Smooth muscle cell (in vitro differentiated cells): Measurements from ENCODE around the gene EMP2. TPM values are rescaled to one million over a fixed set of nuclear protein-coding genes. Genes with fewer than 3 reads are reported as not detected.
"Not testable (repeated sequence)": the region's sequence is repeated elsewhere in the genome, so short reads cannot be mapped to it uniquely, and the experiment has no call there.

ENCODE experiments used
- DNase-seq: peaks from one replicate; lab custom pipeline; 2025; ENCODE audit not compliant: unreplicated experiment; lab: John Stamatoyannopoulos, UW
- H2AFZ ChIP-seq: fragments of 200-600 bp; sonication (generic); 2 replicates; pipeline ENCODE4 v1.6.0; 2016; ENCODE audit warnings: antibody characterized with exemption, low read depth, mild to moderate bottlenecking
- H3F3A ChIP-seq: fragments of 200-600 bp; sonication (generic); 2 replicates; pipeline ENCODE4 v1.6.0; 2017; ENCODE audit warnings: antibody characterized with exemption, low read depth
- H3K27ac ChIP-seq: fragments of 200-600 bp; sonication (generic); 2 replicates; pipeline ENCODE4 v1.5.1; 2016; ENCODE audit warnings: low read depth, mild to moderate bottlenecking
- H3K27me3 ChIP-seq: fragments of 200-600 bp; sonication (generic); 2 replicates; pipeline ENCODE4 v1.6.1; 2016; ENCODE audit warnings: low read depth, mild to moderate bottlenecking
- H3K36me3 ChIP-seq: fragments of 200-600 bp; sonication (generic); 2 replicates; pipeline ENCODE4 v1.5.1; 2016; ENCODE audit warnings: low read depth
- H3K4me1 ChIP-seq: fragments of 200-600 bp; sonication (generic); 2 replicates; pipeline ENCODE4 v1.5.1; 2016; ENCODE audit warnings: low read depth
- H3K4me2 ChIP-seq: fragments of 200-600 bp; sonication (generic); 2 replicates; pipeline ENCODE4 v1.6.0; 2016; ENCODE audit warnings: mild to moderate bottlenecking
- H3K4me3 ChIP-seq: fragments of 200-600 bp; sonication (generic); 2 replicates; pipeline ENCODE4 v1.5.1; 2016; ENCODE audit warnings: mild to moderate bottlenecking
- H3K79me2 ChIP-seq: fragments of 200-600 bp; sonication (generic); 2 replicates; pipeline ENCODE4 v1.6.0; 2016; ENCODE audit warnings: low read depth, mild to moderate bottlenecking
- H3K9ac ChIP-seq: fragments of 200-600 bp; sonication (generic); 2 replicates; pipeline ENCODE4 v1.6.0; 2016; ENCODE audit warnings: low read depth
- H3K9me3 ChIP-seq: fragments of 200-600 bp; sonication (generic); replicated peaks from 2 replicates; pipeline ENCODE4 v1.5.1; 2016; ENCODE audit warnings: low read depth
- H4K20me1 ChIP-seq: fragments of 200-600 bp; sonication (generic); 2 replicates; pipeline ENCODE4 v1.6.0; 2016; ENCODE audit warnings: low read depth
- whole genome bisulfite sequencing: methylation state at CpG from one replicate; pipeline ENCODE4 v1.1.7; 2016; ENCODE audit warnings: low lambda C conversion rate; 5-methylcytosine and 5-hydroxymethylcytosine counted together
- polyA plus RNA-seq: library from polyadenylated mRNA; unstranded; fragments of >200 nt; fragmentation: Nextera tagmentation; extraction: Ambion mirVana; gene quantifications from 2 replicates; pipeline ENCODE4 v1.2.1, GENCODE V29; 2016
- total RNA-seq: library from RNA; depleted of rRNA; stranded (reverse); fragments of >200 nt; gene quantifications from 2 replicates; pipeline ENCODE4 v1.2.3, GENCODE V29; 2014
- TF ChIP-seq, protein P1 (sequence below): fragments of 200-600 bp; sonication (generic); IDR thresholded peaks from 2 replicates; pipeline ENCODE4 v1.5.1; 2017; ENCODE audit warnings: borderline replicate concordance, mild to moderate bottlenecking, antibody characterized with exemption; ENCODE audit not compliant: insufficient read depth, poor library complexity, severe bottlenecking

The EMP2 gene
- total and polyA plus RNA-seq, 2 experiments from 2014 or later, result 3.9 to 20.7 TPM

DNA sequence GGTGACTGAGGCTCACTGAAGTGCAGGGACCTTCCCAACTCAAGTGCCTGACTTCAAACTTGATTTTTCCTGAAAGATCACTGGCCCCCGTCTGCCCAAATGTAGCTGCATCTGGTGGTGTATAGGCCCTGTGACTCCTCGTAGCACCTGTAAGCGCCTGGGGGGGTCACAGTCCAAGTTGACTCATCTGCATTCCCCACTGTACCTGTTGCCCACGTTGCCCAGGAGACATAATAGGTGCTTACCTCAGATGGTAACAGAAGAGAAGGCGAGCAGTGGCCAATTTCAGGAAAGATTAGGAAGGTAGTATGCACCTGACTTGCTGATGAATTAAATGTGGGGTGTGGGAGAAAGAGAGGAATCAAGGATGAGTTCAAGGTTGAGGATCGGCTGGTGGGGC, 44.1 kb upstream of the EMP2 start:
- no peak overlapping the region for H3K27ac ChIP-seq
- TF ChIP-seq, protein P1, sequence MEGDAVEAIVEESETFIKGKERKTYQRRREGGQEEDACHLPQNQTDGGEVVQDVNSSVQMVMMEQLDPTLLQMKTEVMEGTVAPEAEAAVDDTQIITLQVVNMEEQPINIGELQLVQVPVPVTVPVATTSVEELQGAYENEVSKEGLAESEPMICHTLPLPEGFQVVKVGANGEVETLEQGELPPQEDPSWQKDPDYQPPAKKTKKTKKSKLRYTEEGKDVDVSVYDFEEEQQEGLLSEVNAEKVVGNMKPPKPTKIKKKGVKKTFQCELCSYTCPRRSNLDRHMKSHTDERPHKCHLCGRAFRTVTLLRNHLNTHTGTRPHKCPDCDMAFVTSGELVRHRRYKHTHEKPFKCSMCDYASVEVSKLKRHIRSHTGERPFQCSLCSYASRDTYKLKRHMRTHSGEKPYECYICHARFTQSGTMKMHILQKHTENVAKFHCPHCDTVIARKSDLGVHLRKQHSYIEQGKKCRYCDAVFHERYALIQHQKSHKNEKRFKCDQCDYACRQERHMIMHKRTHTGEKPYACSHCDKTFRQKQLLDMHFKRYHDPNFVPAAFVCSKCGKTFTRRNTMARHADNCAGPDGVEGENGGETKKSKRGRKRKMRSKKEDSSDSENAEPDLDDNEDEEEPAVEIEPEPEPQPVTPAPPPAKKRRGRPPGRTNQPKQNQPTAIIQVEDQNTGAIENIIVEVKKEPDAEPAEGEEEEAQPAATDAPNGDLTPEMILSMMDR, result no peak
- no peaks in the 10 kb centered on the region for H3K36me3 ChIP-seq
- H3K27me3 ChIP-seq, result no peaks in the 10 kb centered on the region
- H3K9ac ChIP-seq, result no peak overlapping the region
- no peaks in the 10 kb centered on the region for H4K20me1 ChIP-seq
- H3K9me3 ChIP-seq, result no peaks in the 10 kb centered on the region
- H3F3A ChIP-seq, result no peaks in the 10 kb centered on the region
- no peaks in the 10 kb centered on the region for H3K79me2 ChIP-seq
- no peaks in the 10 kb centered on the region for H3K4me1 ChIP-seq
- H2AFZ ChIP-seq, result no peak overlapping the region
- DNase-seq, result no peak
- H3K4me3 ChIP-seq, result no peak overlapping the region
- no peak overlapping the region for H3K4me2 ChIP-seq
- 78% methylated on average over 6 of the region's 6 CpGs for WGBS

- TF ChIP-seq, protein P1, result no peak
- DNase-seq, result no peak
- H3K27ac ChIP-seq, result no peak overlapping the region
- H3K4me1 ChIP-seq, result no peaks in the 10 kb centered on the region
- no peak overlapping the region for H3K9ac ChIP-seq
- no peaks in the 10 kb centered on the region for H3K9me3 ChIP-seq
- WGBS, result 87% methylated on average over 3 of the region's 3 CpGs
- no peaks in the 10 kb centered on the region for H3K79me2 ChIP-seq
- no peaks in the 10 kb centered on the region for H3K36me3 ChIP-seq
- no peak overlapping the region for H2AFZ ChIP-seq
- H4K20me1 ChIP-seq, result no peaks in the 10 kb centered on the region
- no peaks in the 10 kb centered on the region for H3K27me3 ChIP-seq
- no peak overlapping the region for H3K4me2 ChIP-seq
- no peak overlapping the region for H3K4me3 ChIP-seq
- no peaks in the 10 kb centered on the region for H3F3A ChIP-seq
These were observed 42.7 kb upstream of the EMP2 start for GRCh38 chr16:10623059-10623458.

DNA sequence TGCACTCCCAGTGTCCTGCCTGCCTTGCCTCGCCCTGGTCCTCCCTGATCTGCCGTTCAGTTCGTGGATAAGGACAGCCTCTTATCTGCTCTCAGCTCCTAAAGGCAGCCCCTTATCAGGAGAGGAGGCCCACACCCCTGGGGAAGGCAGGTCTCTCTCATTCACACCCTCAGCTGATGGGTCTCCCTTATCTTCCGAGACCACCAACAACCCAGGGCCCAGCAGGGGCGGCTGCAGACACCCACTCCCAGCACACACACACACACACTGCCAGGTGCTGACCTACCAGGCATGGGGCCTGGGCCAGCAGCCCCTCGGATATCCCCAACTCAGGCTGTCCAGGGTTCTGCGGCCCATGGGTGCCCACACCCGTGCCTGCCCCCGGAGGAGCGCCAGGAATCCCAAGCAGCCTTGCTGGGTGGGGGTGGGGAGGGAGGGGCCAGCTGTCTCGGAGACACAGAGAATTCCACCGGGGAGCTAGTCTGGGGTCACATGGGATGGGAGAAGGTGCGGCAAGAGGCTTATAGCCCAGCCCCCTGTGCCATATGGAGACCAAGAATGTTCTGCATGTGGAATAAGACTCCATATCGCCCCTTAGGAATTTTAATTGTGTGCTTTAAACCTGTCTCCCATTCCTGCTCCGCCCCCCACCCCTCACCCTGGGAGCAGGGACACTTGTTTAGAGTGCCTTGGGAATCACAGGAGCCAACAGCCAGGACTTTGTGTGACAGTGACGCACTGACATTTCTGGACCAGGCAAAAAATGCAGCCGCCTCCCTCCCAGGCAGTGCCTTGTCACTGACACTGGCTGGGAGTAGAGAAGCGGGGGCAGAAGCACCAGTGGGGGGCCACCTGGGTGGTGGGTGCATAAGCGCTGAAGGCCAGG, 41.9 kb upstream of the EMP2 start:
- Histone ChIP-seq H3K36me3 (no peaks in the 10 kb centered on the region), H2AFZ (no peak overlapping the region), H3K79me2 (no peaks in the 10 kb centered on the region), H3F3A (no peaks in the 10 kb centered on the region), H3K27me3 (no peaks in the 10 kb centered on the region), H3K4me3 (no peak overlapping the region), H3K9me3 (no peaks in the 10 kb centered on the region), H3K9ac (no peak overlapping the region), H4K20me1 (no peaks in the 10 kb centered on the region), H3K4me2 (no peak overlapping the region), H3K27ac (no peak overlapping the region), H3K4me1 (peaks cover 5% of the 10 kb centered on the region)
- DNase-seq, result no peak
- WGBS, result 41% methylated on average over 19 of the region's 19 CpGs
- TF ChIP-seq, protein P1, result no peak

DNA sequence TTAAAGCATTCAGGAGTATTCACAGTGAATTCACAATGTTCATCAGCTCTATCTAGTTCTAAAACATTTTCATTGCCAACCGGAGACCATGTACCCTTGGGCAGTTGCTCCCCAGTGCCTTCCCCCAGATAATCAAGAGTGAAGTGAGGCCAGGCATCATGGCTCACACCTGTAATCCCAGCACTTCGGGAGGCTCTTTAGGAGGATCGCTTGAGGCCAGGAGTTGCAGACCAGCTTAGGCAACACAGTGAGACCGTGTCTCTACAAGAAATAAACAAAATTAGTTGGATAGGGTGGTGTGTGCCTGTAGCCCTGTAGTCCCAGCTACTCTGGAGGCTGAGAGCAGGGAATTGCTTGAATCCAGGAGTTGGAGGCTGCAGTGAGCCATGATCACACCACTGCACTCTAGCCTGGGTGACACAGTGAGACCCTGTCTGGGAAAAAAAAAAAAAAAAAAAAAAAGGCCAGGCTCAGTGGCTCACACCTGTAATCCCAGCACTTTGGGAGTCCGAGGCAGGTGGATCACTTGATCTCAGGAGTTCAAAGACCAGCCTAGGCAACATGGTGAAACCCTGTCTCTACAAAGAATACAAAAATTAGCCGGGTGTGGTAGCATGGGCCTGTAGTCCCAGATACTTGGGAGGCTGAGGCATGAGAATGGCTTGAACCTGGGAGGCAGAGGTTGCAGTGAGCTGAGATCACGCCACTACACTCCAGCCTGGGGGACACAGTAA, 41.0 kb upstream of the EMP2 start:
- H3K79me2 ChIP-seq, H3K9ac ChIP-seq, DNase-seq, H3K36me3 ChIP-seq, H3K4me2 ChIP-seq, H3K4me3 ChIP-seq, H3K27ac ChIP-seq, H4K20me1 ChIP-seq, H3K27me3 ChIP-seq, H3K9me3 ChIP-seq, H3F3A ChIP-seq, H2AFZ ChIP-seq: not testable (repeated sequence)
- 76% methylated on average over 7 of the region's 7 CpGs for WGBS
- peaks cover 13% of the 10 kb centered on the region for H3K4me1 ChIP-seq
